EH (cell line): ENCODE data around the gene SMIM22.

ENCODE experiments used
- DNase-seq: peaks from one replicate; pipeline ENCODE4 v3.0.0-alpha.2; 2015; ENCODE audit warnings: low read depth

SMIM22 gene

DNA sequence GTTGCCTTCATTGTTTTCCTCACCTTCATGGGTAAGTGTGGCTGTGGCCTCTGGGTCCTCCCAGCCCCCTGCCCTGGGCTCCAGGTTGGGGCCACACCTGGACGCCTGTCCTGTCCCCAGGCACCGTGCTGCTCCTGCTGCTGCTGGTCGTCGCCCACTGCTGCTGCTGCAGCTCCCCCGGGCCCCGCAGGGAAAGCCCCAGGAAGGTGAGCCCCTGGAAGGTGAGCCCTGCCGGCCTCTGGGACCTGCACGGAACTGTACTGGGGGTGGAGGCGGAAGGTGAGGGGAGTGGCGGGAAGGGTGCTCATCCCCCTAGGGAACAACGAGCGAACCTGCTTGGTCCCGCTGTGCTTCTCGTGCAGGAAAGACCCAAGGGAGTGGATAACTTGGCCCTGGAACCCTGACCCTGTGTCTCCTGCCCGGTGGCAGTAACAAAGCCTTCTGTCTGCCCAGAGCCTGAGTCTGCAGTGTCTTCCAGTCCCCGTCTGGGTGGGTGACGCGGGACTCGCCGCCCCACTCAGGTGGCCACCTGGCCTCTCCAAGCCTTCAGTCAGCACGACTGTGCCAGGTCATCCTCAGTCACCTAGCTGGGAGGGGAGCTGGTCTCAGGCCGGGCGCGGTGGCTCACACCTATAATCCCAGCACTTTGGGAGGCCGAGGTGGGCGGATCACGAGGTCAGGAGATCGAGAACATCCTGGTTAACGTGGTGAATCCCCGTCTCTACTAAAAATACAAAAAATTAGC, 831 bp downstream of the SMIM22 start:
- DNase-seq = no peak

DNA sequence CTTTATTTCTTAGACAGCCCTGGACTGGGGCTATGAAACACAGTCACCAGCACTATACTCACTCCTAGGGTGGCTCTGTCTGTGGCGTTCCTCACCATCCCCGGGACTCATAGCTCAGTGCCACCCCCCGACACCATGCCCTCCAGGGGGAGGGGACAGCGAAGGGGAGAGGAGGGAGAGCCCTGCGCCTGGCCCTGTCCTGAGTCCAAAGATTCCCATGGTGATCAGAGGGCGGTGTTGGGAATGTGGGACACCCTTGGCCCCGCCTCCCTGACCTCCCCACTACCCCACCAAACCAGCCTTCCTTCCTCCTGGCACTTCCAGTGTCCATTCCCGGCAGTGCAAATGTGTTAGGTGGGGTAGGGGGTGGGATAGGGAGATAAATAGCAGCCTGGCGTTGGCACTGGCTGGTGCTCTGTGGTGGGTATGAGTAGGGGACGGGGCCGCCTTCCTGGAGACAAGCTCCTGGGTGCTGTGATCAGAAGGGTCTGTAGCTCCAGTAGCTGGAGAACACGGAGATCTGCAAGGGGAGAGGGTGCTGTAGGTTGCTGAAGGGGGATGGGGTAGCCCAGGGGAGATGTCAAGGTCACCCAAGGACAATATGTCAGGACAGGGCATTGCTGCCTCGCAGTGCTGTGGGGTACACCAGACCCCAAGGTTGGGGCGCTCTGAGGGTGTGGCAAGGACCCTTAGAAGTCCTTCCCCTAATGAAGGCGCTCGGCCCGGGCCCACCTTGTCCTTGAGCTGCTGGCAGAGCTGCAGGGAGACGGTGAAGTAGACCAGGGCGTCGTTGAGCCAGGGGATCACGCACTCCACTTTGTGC, 2.0 kb downstream of the SMIM22 start:
- no peak for DNase-seq

DNA sequence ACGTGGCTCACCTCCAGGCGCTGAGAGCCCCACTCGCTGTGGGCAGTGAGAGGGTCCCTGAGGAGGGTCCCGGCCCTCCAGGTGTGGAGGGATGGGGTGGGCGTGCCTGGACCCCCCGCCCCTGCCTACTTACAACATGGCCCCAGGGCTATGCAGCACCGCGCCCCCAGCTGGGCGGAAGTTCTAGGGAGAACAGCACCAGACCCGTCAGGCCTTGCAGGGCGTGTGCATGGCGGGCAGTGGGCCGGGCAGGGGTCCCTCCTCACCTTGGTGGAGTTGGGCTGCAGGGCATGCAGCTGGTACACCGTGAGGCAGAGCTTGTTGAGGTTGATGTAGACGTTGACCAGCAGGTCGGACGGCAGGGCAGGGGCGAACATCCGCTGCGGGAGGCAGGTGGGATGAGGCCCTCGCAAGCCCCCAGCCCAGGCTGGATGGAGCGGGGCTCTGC, 2.7 kb downstream of the SMIM22 start:
- no peak for DNase-seq

DNA sequence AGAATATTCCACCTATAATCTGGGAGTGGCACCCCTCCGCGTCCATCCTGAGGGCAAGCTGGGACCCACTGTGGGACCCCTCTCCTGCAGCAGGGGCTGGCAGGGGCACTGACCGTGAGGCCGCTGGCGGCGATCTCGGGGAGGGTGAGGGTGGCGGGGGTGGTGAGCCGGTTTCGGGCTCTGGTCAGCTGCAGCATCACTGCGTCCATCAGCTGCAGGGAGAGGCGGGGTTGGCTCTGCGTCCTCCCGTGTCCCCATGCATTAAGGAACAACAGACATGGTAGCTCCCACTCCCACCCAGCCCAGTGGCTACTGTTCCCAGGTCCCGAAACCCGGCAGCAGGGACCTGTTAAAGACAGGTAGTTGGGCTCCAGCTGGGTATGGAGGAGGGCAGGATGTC, 3.3 kb downstream of the SMIM22 start:
- no peak for DNase-seq

DNA sequence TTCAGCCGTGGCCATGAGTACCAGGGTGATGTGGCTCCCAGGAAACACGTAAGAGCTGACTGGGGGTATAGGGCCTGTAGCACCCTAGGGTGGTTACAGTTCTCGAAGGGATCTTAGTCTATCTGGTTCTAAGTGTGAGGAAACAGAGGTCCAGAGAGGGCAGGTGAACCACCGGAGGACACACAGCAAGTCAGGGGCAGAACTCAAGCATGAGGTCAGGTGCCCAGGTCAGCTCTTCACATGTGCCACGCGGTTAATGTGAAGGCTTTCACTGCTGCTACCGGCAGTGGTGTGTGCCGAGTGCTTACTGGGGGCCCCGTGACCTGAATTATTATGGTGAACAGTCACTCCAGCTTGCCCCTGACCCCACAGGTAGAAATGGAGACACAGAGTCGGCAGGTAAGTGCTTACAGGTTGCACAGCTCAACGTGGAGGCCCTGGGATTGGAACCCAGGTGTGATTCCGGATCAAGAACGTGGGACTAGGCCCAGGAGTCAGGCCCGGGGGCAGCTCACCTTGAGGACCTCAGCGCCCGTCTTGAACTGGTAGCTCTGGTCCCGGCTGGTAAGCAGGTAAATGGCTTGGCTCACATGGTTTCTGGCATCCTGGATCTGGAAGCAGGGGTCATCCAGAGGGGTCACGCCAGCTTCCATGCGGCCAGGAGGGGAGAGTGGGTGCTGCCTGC, 4.1 kb downstream of the SMIM22 start:
- no peak for DNase-seq

DNA sequence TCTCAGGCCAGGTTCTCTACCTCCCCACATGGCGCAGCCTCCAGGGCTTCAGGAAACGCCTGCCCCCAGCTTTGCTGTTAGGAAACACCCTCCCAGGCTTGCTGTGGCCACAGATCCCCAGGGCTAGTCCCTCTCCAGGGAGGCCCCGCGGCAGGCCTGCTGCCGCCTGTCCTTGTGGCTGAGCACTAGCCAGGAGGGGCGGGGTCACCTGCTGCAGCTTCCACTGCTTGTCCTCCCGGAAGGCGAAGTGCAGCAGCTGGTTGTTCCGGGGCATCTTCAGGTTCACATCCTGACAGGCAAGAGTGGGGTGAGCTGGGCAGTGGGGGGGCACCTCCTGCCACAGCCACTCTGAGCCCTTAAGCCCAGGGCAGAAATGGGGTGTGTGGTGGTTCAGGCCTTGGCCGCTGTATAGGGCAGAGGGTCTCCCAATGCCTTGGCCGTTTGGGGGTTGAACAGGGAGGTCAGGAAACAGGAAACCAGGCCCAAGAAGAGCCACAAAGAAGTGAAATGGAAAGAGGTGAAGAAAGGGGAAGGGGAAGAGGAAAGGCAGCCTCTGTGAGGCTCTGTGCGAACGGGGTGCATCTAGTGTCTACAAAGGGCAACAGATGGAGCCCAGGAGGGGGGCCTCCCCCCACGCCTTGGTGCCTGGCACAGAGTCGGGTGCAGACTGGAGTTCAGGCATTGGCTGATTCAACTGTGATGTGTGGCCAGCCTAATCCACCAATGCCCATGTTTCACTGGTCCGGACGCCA, 5.3 kb downstream of the SMIM22 start:
- no peak for DNase-seq

DNA sequence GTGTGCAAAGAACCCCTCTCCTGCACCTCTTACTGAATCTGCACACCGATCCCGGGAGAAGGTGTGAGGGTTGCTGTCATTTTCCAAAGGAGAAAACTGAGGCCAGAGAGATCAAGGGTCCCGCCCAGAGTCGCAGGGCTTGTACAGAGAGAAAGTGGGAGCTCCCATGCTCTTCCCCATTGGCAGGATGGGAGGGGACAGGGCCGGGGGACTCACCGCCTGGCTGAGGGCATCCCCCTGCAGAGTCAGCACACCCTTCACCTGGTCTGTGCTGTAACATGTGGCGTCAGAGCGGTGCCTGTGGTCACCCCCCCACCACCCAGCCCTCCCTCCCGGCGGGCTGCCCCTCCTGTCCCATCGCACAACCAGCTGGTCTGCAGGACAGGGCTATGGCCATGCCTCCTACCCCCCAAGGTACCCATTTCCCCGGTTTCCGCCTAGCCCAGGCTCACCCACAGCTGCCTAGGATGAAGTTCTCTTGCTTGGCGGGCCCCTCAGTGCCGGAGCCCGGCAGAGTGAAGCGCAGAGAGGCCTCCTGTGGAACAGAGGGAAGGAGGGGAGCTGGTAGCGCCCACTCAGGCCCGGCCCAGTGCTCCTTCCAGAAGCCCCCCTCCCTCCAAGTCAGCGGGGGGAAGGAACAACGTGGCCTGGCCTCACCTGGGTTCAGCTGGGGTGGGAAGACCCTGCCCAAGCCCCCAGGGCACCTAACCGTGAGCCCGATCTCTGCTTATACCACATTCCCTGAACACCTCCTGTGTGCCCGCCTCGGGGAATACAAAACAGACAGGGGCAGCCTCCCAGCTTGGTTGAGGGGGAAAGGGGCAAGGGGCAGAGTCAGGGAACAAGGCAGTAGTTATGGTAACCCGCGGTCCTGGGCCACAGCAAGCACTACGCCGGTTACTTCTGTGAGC, 6.1 kb downstream of the SMIM22 start:
- DNase-seq = no peak

DNA sequence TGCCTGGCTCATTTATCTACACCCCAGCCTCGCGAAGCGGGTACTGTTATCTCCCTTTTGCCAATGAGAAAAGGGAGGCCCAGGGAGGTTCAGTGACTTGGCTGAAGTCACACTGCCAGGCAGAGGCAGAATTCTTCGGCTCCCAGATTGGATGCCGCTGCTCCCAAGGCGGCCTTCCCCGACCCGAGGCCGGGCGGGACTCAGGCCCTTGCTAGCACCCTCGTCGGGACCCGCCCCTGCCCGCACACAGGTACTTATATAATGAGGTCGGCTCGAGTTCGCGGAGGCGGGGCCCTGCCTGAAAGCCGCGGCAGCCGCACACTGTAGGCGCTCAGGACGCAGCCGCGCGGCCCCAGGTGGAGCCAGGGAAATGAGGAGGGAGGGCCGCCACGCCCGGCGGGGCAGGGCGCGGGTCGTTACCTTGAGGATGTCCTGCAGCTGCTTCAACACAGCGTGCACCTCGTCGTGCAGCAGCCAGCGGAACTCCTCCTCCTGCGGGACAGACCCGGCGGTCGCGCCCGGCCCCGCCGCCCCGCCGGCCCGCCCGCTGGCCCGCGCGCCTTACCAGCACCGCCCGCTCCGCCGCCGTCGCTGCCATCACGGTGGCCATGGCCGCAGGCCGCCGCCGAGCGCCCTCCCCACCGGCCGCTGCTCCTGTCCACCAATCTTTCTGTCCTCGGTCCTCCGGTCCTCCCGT, 6.9 kb downstream of the SMIM22 start, which contains the start of gene ROGDI:
Gene ROGDI (minus strand): TSS at position 672 of the 697 bp plus-strand sequence. CDS start 62 bp downstream, at position 610.
- DNase-seq = peak; percentile 50

DNA sequence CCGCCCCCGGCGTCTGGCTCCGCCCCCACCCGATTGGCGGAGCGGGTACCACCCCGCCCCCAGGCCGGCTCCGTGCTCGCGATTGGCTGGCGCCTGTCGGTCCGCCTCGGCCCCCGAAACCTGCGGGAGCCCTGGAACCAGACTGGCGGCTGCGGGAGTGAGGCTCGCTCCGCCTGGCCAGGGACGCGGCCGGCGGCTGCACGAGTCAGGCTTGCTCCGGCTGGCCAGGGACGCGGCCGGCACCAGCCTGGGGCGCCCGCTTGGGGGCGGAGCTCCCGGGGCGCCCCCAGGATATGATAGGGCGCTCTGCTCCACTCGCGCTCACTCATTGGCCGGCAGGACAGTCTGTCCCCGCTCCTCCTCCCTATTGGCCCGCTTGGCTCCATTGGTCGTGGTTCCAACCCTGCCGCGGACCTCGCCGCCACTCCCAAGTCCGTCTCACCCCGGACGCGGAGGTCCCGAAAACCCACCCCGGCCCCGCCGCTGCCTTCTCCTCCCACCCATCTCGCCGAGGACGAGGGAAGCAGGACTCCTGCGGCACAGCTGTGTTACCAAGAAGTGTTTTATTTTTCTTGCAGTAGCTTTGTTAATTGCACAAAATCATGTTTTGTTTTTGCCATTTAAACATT, 7.6 kb downstream of the SMIM22 start:
- peak; percentile 94 for DNase-seq

DNA sequence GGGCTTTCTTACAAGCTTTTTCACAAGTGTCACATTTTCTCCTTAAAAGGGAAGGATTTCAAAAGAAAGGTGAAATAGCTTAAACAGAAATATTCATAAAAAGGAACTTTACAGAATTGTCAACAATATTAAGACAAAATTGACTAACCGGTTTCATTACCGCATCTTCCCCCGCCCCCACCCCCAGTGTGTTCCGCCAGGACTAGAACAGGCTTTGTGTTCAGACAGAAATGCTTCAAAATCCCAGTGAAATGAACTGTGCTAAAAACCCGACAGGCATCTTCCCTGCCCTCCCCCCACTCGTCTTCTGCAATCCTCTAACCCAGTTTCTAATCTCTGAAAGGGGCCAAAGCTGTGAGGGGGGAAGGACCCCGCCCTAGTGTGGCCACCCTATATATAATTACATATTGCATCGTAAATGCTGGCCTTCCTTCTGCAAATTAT, 8.3 kb downstream of the SMIM22 start:
- no peak for DNase-seq

DNA sequence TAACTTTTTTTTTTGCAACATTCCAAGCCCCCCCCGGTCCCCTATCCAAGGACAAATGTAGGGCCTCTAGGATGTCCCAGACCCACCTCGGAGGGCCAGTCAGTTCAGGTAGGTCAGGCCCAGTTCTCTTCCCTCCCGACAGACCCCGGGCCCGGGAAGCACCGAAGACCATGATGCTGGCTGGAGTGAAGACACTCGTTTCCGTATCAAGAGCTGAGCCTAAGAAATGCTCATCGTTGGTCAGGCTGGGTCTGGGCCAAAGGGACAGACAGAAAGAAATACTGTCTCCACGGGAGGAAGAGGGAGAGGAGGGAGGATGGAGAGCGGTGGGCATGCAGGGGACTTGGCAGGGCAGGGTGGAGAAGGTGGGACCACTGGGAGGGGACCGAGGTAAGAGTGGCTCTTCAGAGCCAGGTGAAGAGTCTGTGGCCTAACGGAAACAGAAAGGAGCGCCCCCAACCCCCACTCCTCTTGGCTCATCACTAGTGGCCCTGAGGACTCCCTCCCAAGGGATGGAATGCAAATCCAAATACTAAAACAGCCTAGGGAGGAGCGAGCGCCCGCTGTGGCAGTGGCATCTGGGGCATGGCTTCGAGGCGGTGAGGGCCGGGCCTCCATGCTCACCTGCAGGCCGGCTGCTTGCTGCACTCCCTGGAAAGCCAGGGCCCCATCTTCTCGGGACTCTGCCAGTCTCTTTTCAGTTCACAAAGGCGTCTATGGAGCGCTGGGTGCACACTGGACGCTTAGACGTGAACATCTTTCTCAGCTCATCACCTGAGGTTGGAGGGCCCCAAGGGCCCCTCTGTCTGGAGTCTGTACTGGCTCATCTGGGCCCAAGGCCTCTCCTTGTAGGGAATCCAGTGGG, 9.0 kb downstream of the SMIM22 start:
- DNase-seq = no peak

DNA sequence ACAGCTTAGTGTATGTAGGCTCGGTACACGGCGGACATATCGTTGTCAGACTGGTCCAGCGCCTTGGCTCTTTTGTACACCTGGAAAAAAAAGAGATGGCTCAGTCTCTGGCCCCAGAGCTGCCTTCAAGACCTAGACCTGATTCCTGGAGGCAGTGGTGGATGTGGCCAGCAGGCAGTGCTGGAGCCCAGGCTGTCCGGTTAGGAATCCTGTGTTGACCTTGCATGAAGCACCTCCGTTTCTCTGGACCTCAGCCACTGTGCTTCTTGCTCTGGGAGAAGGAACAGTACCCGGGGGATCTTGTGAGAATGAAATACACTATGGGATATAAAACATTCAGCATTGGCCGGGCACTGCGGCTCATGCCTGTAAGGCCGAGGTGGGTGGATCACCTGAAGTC, 10.1 kb downstream of the SMIM22 start:
- no peak for DNase-seq

DNA sequence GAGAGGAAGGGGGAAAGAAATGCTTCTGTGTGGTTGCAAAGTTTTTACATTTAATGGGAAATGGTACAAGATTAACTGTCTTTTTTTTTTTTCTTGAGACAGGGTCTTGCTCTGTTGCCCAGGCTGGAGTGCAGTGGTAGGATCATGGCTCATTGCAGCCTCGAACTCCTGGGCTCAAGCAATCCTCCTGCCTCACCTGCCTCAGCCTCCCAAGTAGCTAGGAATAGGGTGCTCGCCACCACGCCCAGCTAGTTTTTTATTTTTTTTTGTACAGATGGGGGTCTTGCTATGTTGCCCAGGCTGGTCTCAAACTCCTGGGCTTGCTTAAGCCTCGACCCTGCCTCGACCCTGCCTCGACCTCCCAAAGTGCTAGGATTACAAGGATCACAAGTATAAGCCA, 11.1 kb downstream of the SMIM22 start:
- DNase-seq = no peak

DNA sequence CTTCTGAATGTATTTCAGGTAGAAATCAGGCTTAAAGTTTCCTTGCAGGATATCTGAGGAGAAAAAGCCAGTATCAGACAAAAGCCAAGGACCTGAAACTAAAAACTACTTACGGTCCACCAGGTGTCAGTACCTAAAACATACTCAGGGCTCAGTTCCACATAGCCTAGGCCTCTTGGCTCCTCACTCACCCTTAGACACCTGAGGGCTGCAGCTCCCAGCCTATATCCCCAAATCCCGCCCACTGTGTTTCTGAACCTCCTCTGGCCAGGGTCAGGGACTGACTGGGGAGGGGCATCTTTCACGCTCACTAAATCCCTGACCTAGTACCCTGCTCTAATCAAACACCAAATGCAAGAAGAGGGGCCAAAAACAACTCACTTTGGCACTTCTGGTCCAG, 16.1 kb downstream of the SMIM22 start:
- DNase-seq = no peak

DNA sequence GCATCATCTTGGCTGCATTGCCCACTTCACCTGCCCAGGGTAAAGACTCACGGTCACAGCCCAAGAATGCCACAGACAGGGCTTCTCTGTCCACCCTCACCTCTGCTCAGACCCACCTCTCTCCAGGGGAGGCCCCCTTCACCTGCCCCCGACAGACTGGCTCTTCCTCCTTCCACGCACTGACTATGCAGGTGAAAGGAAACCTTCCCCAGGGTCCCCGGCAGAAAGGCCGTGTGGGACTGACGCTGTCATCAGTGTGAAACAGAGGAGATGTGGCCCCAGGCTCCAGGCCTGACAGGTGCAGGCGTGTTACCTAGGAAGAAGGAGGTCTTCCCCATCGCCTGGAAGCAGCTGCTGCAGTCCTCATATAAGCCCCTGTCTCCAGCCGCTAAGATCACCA, 16.6 kb downstream of the SMIM22 start:
- DNase-seq = no peak

DNA sequence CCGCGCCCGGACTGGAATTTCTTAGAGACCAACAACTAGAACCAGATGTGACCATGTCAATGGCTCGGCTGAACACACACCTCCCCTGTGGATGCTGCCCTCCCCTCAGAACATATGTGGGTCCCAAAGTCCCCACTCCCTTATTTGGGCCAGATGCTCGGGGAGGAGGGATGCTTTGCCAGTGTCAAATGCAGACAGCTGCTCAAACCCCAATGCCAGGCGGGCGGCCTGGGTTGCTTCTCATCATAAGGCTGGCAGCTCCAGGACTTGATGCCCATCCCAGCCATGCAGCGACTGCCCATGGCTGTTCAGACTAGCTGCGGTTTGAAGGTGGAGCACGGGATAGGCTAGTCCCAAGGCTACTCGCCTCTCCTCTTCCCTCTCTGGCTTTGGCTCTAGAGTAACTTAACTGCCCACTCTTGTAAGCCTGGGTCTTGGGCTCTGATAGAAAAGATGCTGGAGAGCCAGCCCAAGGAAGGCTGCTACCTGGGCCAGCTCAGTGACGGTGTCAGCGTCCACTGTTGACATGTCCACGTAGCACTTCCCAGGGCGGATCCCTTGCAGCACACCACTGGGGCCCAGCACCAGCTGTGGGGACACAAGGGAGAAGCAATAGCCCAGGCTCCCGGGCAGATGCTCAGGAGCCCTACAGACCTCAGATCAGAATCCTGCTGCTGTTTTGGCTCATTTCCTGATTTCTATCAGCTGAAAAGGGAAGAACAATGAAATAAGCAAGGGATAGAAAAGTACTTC, 18.3 kb downstream of the SMIM22 start:
- no peak for DNase-seq

DNA sequence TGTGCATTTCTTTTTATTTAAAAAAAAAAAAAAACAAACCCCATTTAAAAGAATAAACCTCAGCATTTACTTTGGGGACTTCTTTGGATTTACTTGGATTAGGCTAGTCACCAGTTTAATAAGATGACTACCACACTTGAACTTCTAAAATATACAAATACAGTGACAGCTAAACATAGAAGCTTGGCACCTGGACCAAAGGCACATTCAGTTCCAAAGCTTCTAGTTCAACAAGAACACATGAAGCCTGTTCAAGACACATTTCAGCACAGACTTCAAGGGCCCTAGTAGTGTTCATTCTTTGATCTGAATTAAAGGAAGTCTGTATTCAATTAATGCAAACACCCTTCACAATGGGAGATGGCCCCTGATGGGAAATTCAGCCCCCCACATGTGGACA, 18.9 kb downstream of the SMIM22 start:
- no peak for DNase-seq
